ENCODE results near the gene PCGF1. TPM values are rescaled to one million over a fixed set of nuclear protein-coding genes. Genes with fewer than 3 reads are reported as not detected.

The PCGF1 gene
- total and polyA plus RNA-seq, 2 of the 8 experiments (the other 6 are each of a cell fraction or from before 2014, with no cell fraction given), result 10.0 to 23.7 TPM

GRCh38 chr2:74507145-74507925 lies at the start of gene PCGF1 (continued):
- peak in 2 of 3 experiments; percentile 48 to 63; a peak in 3 of 4 replicates for TF ChIP-seq CTCF (IDR thresholded peaks at IDR 0.05; ENCODE audit: control extremely low read depth in 1 of 3, insufficient read depth in 1 of 3, low read depth in 1 of 3, low read length in 3 of 3)
